K562 (cell line): ENCODE data around the gene CLEC2L. TPM values are rescaled to one million over a fixed set of nuclear protein-coding genes. Genes with fewer than 3 reads are reported as not detected.

Experiments used
- ATAC-seq: fragments of 200-7000 bp; cut with Tn5 transposase; 3 replicates; pipeline ENCODE4 v1.9.1; 2020; ENCODE audit warnings: moderate library complexity
- BruUV-seq: library from RNA; stranded (reverse); fragments of 400-500 nt; replicated peaks from 2 replicates; lab custom pipeline; 2021; lab: Mats Ljungman, UMichigan
- CTCF ChIA-PET: fragments of 300-600 bp; formaldehyde crosslinking; extraction: SDS; loops from one replicate; lab custom pipeline; 2021; ENCODE audit warnings: low intra/inter-chr PET ratio; lab: Yijun Ruan, JAX
- POLR2A ChIA-PET: fragments of 300-600, 350-650 bp; sonication (Branson Sonifier 250); formaldehyde crosslinking; extraction: SDS; loops from one replicate; lab custom pipeline; 2021; ENCODE audit warnings: antibody characterized with exemption, inconsistent platforms; lab: Yijun Ruan, JAX
- DNase-seq, 4 experiments: peaks; one replicate each; pipeline versions ENCODE4 v3.0.0 to v3.0.0-alpha.2; 2011 to 2018; ENCODE audit warnings: low spot score in 3 of 4, mixed read lengths in 3 of 4; ENCODE audit errors: extremely low read depth in 1 of 4
- FAIRE-seq: peaks from 2 replicates; lab custom pipeline; 2011; peaks lifted over from hg19 to GRCh38; lab: Jason Lieb, UNC
- H2AFZ ChIP-seq: 2 replicates; pipeline ENCODE4 v1.6.0; 2011; ENCODE audit warnings: low read depth, low read length, control low read depth, inconsistent platforms
- H3K27ac ChIP-seq: fragments of 200-600 bp; 3 replicates; pipeline ENCODE4 v1.8.0; 2011; ENCODE audit warnings: low read depth, mild to moderate bottlenecking, control low read depth, inconsistent platforms, low read length, moderate library complexity, mixed read lengths; ENCODE audit errors: extremely low read depth
- H3K27me3 ChIP-seq, 2 experiments: fragments of 300-600 bp in 1 of 2; 2 replicates in 1 of 2; 3 replicates in 1 of 2; pipeline versions ENCODE4 v1.6.0 to v1.8.0; 2011; ENCODE audit warnings: inconsistent platforms in 2 of 2, low read length in 2 of 2, mild to moderate bottlenecking in 1 of 2, mixed read lengths in 1 of 2, moderate library complexity in 1 of 2; ENCODE audit not compliant: control insufficient read depth in 2 of 2, insufficient read depth in 2 of 2
- H3K36me3 ChIP-seq: fragments of 300-600 bp; 3 replicates; pipeline ENCODE4 v1.8.0; 2011; ENCODE audit warnings: mild to moderate bottlenecking, low read length, inconsistent platforms; ENCODE audit not compliant: control insufficient read depth, insufficient read depth
- H3K4me1 ChIP-seq, 2 experiments: fragments of 200-600 bp in 1 of 2; replicated peaks in 1 of 2; 2 replicates in 1 of 2; 3 replicates in 1 of 2; pipeline versions ENCODE4 v1.5.1 to v1.8.0; 2011; ENCODE audit warnings: inconsistent platforms in 2 of 2, low read length in 2 of 2, mild to moderate bottlenecking in 1 of 2, mixed read lengths in 1 of 2, moderate library complexity in 1 of 2; ENCODE audit not compliant: control insufficient read depth in 2 of 2, insufficient read depth in 2 of 2
- H3K4me2 ChIP-seq: 2 replicates; pipeline ENCODE4 v1.6.1; 2011; ENCODE audit warnings: low read length, control low read depth, inconsistent platforms, mixed read lengths; ENCODE audit not compliant: insufficient read depth
- H3K4me3 ChIP-seq: fragments of 200-600 bp; sonication (generic), shearing (Covaris generic); 2 replicates; pipeline ENCODE4 v1.5.1; 2016; ENCODE audit warnings: control low read depth, inconsistent platforms
- H3K79me2 ChIP-seq: fragments of 200-600 bp; 3 replicates; pipeline ENCODE4 v1.8.0; 2011; ENCODE audit warnings: low read length, inconsistent platforms; ENCODE audit not compliant: control insufficient read depth, insufficient read depth
- H3K9ac ChIP-seq, 2 experiments: 2 replicates each; pipeline versions ENCODE4 v1.6.0 to v1.6.1; 2011; ENCODE audit warnings: low read depth in 2 of 2, low read length in 2 of 2, control low read depth in 1 of 2, inconsistent platforms in 1 of 2, mild to moderate bottlenecking in 1 of 2, mixed read lengths in 1 of 2; ENCODE audit not compliant: insufficient read depth in 1 of 2
- H3K9me1 ChIP-seq: one replicate; pipeline ENCODE4 v1.6.0; 2011; ENCODE audit warnings: inconsistent platforms, mild to moderate bottlenecking, low read length, moderate library complexity; ENCODE audit not compliant: control insufficient read depth, insufficient read depth
- H3K9me3 ChIP-seq: replicated peaks from 2 replicates; pipeline ENCODE4 v1.5.1; 2011; ENCODE audit warnings: low read depth, low read length, inconsistent platforms; ENCODE audit not compliant: control insufficient read depth, insufficient read depth
- H4K20me1 ChIP-seq: replicated peaks from 2 replicates; pipeline ENCODE4 v1.6.1; 2011; ENCODE audit warnings: low read length, inconsistent platforms, mixed read lengths; ENCODE audit not compliant: control insufficient read depth, insufficient read depth
- CREB1 ChIP-seq, 2 experiments: sonication (generic) in 1 of 2; formaldehyde crosslinking in 1 of 2; IDR thresholded peaks; 2 replicates each; pipeline versions ENCODE4 v1.6.1 to v1.8.0; 2012 to 2022; ENCODE audit warnings: inconsistent platforms in 1 of 2, mild to moderate bottlenecking in 1 of 2, missing genetic modification reagents in 1 of 2, moderate library complexity in 1 of 2
- HMBOX1 ChIP-seq: sonication (generic); IDR thresholded peaks from 2 replicates; pipeline ENCODE4 v1.6.1; 2016
- HNRNPK ChIP-seq: fragments of 200-400 bp; formaldehyde crosslinking; IDR thresholded peaks from one replicate; pipeline ENCODE4 v1.6.1; 2018; ENCODE audit warnings: mild to moderate bottlenecking, low read depth, low read length; ENCODE audit not compliant: poor library complexity, severe bottlenecking
- HNRNPL ChIP-seq: fragments of 200-400 bp; formaldehyde crosslinking; IDR thresholded peaks from 2 replicates; pipeline ENCODE4 v1.6.1; 2017; ENCODE audit warnings: low read depth, mild to moderate bottlenecking, low read length
- MEF2D ChIP-seq: conservative IDR thresholded peaks from 2 replicates; pipeline ENCODE4 v1.6.1; 2016; ENCODE audit warnings: low read depth, missing genetic modification characterization, missing compliant biosample characterization
- MXD1 ChIP-seq: fragments of 250-450 bp; sonication (Bioruptor Pico); IDR thresholded peaks from 2 replicates; pipeline ENCODE4 v1.8.0; 2021; ENCODE audit warnings: borderline replicate concordance, mild to moderate bottlenecking, moderate library complexity; ENCODE audit not compliant: poor library complexity, severe bottlenecking
- NFIX ChIP-seq: fragments of 250-450 bp; sonication (Bioruptor Pico); IDR thresholded peaks from 2 replicates; pipeline ENCODE4 v1.4.0; 2020; ENCODE audit warnings: low read depth, mild to moderate bottlenecking, moderate library complexity
- POLR3A ChIP-seq: IDR thresholded peaks from 2 replicates; pipeline ENCODE4 v1.6.1; 2011; ENCODE audit warnings: borderline replicate concordance, mild to moderate bottlenecking, moderate library complexity; ENCODE audit not compliant: insufficient read length, insufficient read depth; ENCODE audit errors: extremely low read depth
- PURB ChIP-seq: sonication (generic); formaldehyde crosslinking; IDR thresholded peaks from 2 replicates; pipeline ENCODE4 v1.9.0; 2021; ENCODE audit warnings: low read depth, mild to moderate bottlenecking, missing genetic modification reagents
- XRCC5 ChIP-seq: fragments of 200-400 bp; formaldehyde crosslinking; IDR thresholded peaks from 2 replicates; pipeline ENCODE4 v1.6.1; 2017; ENCODE audit warnings: low read depth, mild to moderate bottlenecking, low read length
- YBX1 ChIP-seq: fragments of 450-650 bp; IDR thresholded peaks from 2 replicates; pipeline ENCODE4 v1.7.1; 2016; ENCODE audit warnings: mild to moderate bottlenecking
- ZBTB7A ChIP-seq: IDR thresholded peaks from 2 replicates; pipeline ENCODE4 v1.6.1; 2011; ENCODE audit warnings: low read depth, mild to moderate bottlenecking, low read length, moderate library complexity, borderline replicate concordance; ENCODE audit not compliant: control insufficient read depth
- ZNF121 ChIP-seq: sonication (generic); formaldehyde crosslinking; conservative IDR thresholded peaks from 2 replicates; pipeline ENCODE4 v1.8.0; 2022; ENCODE audit warnings: missing genetic modification reagents
- ZNF316 ChIP-seq: fragments of 450-650 bp; IDR thresholded peaks from 2 replicates; pipeline ENCODE4 v1.6.1; 2016
- ZNF431 ChIP-seq: sonication (generic); formaldehyde crosslinking; IDR thresholded peaks from 2 replicates; pipeline ENCODE4 v1.8.0; 2022; ENCODE audit warnings: mild to moderate bottlenecking, missing genetic modification reagents
- WGBS: fragments of 100-300 bp; shearing (Covaris generic); methylation state at CpG from one replicate; pipeline ENCODE4 v1.1.6; 2016; ENCODE audit warnings: low coverage, mixed read lengths; ENCODE audit not compliant: insufficient coverage; ENCODE audit errors: missing lambda C conversion rate; 5-methylcytosine and 5-hydroxymethylcytosine counted together
- in situ Hi-C: fragments of 300-500 bp; cut with MboI; formaldehyde crosslinking; loops from 4 replicates; pipeline ENCODE4 v1.15.0; 2018; ENCODE audit warnings: inconsistent platforms, mixed read lengths
- intact Hi-C: fragments of 100-400 bp; cut with micrococcal nuclease; formaldehyde crosslinking; loops from 2 replicates; pipeline ENCODE4 v1.14.2; 2022
- polyA plus RNA-seq, 8 experiments: library from polyadenylated mRNA; depleted of rRNA in 4 of 8; stranded (reverse) in 5 of 8; unstranded in 3 of 8; fragments of >200 nt; fragmentation: Nextera tagmentation in 2 of 8; fragmentation: Illumina TruSeq in 1 of 8; extraction: Ambion mirVana in 2 of 8; extraction: Trizol in 1 of 8; gene quantifications; 2 replicates each; pipeline versions ENCODE4 v1.2.1 to v1.2.3, GENCODE V29; 2011 to 2014; ENCODE audit warnings: inconsistent platforms in 1 of 8, missing spikeins in 1 of 8
- total RNA-seq, 7 experiments: library from RNA; depleted of rRNA in 6 of 7; stranded (reverse); fragments of >200 nt in 6 of 7; fragmentation: Illumina TruSeq in 2 of 7; extraction: Trizol in 2 of 7; gene quantifications; 2 replicates each; pipeline versions ENCODE4 v1.2.1 to v1.2.3, GENCODE V29; 2011 to 2021; ENCODE audit warnings: low replicate concordance in 1 of 7
- TF ChIP-seq, protein P1 (sequence below): IDR thresholded peaks from 3 replicates; pipeline ENCODE4 v1.6.1; 2011; ENCODE audit warnings: borderline replicate concordance, mild to moderate bottlenecking; ENCODE audit not compliant: insufficient read length, insufficient read depth

The CLEC2L gene
- total and polyA plus RNA-seq, 9 of the 15 experiments (the other 6 are each of a cell fraction or from before 2014, with no cell fraction given): 0.84 to 5.5 (median 1.8) TPM

GRCh38 chr7:139487366-139488080, 36.0 kb upstream of the CLEC2L start (continued):
- TF ChIP-seq MXD1 (CRISPR knock-in tag) (no peak), ZNF121 (CRISPR knock-in tag) (peak; percentile 91), ZNF316 (no peak), ZNF431 (CRISPR knock-in tag) (no peak), HNRNPK (peak; percentile 83), NFIX (no peak)

- no peak overlapping the region for H2AFZ ChIP-seq
- CTCF ChIA-PET: no interaction called here
- POLR2A ChIA-PET: interaction anchor here (0.6 to 1.5 kb wide), 5 partner anchors 10 to 124 kb away, joined by 3 to 6 read pairs (median 4); no protein-coding TSS in a partner anchor
- ATAC-seq: no peak
- BruUV-seq: no TSS peak
- H3K9me1 ChIP-seq: no peaks in the 10 kb centered on the region
- 2% methylated on average over 4 of the region's 4 CpGs for WGBS
- no peaks in the 10 kb centered on the region for H3K36me3 ChIP-seq
- peaks cover 38 to 43% of the 10 kb centered on the region in 2 experiments for H3K27me3 ChIP-seq
- H3K27ac ChIP-seq: no peak overlapping the region
- peaks cover 0 to under 1% of the 10 kb centered on the region in 2 experiments; a peak in 3 of 5 replicates for H3K4me1 ChIP-seq
- no peaks in the 10 kb centered on the region for H3K79me2 ChIP-seq
- in situ Hi-C loops: no loop called here
- intact Hi-C loops: no loop called here
- H3K9ac ChIP-seq: no peak overlapping the region
- no peaks in the 10 kb centered on the region for H4K20me1 ChIP-seq
- no peak for FAIRE-seq
- H3K4me2 ChIP-seq: no peak overlapping the region
- H3K4me3 ChIP-seq: no peak overlapping the region
- no peaks in the 10 kb centered on the region for H3K9me3 ChIP-seq
- no peak for DNase-seq
- TF ChIP-seq HMBOX1: no peak
- no peak for TF ChIP-seq PURB (CRISPR knock-in tag)
- no peak for TF ChIP-seq ZBTB7A
- TF ChIP-seq CREB1 (IDR thresholded peaks at IDR 0.05): no peak
- no peak for TF ChIP-seq CREB1 (CRISPR knock-in tag; IDR thresholded peaks at IDR 0.05)
- TF ChIP-seq MEF2D (tag): no peak
- no peak for TF ChIP-seq HNRNPL
- TF ChIP-seq, protein P1, sequence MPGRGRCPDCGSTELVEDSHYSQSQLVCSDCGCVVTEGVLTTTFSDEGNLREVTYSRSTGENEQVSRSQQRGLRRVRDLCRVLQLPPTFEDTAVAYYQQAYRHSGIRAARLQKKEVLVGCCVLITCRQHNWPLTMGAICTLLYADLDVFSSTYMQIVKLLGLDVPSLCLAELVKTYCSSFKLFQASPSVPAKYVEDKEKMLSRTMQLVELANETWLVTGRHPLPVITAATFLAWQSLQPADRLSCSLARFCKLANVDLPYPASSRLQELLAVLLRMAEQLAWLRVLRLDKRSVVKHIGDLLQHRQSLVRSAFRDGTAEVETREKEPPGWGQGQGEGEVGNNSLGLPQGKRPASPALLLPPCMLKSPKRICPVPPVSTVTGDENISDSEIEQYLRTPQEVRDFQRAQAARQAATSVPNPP: no peak
- TF ChIP-seq POLR3A: no peak
- no peak for TF ChIP-seq XRCC5
- no peak for TF ChIP-seq YBX1
Measured at GRCh38 chr7:139488810-139489209, 34.7 kb upstream of the CLEC2L start.
